ENCODE results near the gene USP9Y.

The USP9Y gene

DNA sequence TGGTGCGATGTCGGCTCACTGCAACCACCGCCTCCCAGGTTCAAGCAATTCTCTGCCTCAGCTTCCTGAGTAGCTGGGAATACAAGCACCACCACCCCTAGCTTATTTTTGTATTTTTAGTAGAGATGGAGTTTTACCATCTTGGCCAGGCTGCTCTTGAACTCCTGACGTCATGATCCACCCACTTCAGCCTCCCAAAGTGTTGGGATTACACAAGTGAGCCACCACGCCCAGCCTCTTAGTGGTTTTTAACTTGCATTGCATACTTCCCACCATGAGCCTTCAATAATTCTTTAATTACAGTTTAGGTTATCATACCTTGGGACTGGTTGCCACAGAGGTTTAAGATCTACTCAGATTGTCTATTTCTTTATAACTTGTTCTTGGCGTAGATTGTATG, 14.3 kb downstream of the USP9Y start:
- no peaks in the 10 kb centered on the region for H3K9me3 Mint-ChIP-seq
- H3K4me3 Mint-ChIP-seq: no peak overlapping the region
- no peak overlapping the region for H3K27ac Mint-ChIP-seq
- no peaks in the 10 kb centered on the region for H3K27me3 Mint-ChIP-seq (ENCODE audit: low read depth)
- no peaks in the 10 kb centered on the region for H3K36me3 Mint-ChIP-seq (ENCODE audit: low read depth)
- H3K4me1 Mint-ChIP-seq: no peaks in the 10 kb centered on the region
- TF ChIP-seq, protein P1, sequence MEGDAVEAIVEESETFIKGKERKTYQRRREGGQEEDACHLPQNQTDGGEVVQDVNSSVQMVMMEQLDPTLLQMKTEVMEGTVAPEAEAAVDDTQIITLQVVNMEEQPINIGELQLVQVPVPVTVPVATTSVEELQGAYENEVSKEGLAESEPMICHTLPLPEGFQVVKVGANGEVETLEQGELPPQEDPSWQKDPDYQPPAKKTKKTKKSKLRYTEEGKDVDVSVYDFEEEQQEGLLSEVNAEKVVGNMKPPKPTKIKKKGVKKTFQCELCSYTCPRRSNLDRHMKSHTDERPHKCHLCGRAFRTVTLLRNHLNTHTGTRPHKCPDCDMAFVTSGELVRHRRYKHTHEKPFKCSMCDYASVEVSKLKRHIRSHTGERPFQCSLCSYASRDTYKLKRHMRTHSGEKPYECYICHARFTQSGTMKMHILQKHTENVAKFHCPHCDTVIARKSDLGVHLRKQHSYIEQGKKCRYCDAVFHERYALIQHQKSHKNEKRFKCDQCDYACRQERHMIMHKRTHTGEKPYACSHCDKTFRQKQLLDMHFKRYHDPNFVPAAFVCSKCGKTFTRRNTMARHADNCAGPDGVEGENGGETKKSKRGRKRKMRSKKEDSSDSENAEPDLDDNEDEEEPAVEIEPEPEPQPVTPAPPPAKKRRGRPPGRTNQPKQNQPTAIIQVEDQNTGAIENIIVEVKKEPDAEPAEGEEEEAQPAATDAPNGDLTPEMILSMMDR (IDR thresholded peaks at IDR 0.05; ENCODE audit: unreplicated experiment in 3 of 3): no peak

DNA sequence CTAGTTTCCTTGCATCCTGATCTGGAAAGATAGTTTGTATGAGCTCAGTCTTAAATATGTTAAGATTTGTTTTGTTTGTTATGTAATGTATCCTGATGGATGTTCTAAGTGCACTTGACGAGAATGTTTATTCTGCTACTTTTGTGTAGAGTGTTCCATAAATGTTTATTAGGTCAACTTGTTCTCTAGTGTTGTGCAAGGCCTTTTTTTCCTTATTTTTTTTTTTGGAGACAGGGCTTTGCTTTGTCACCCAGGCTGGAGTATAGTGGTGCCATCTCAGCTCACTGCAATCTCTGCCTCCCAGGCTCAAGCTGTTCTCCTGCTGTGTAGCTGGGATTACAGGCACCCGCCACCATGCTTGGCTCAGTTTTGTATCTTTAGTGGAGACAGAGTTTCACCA, 28.7 kb downstream of the USP9Y start:
- H3K27me3 Mint-ChIP-seq (ENCODE audit: low read depth): no peaks in the 10 kb centered on the region
- H3K9me3 Mint-ChIP-seq: no peaks in the 10 kb centered on the region
- TF ChIP-seq, protein P1 (IDR thresholded peaks at IDR 0.05; ENCODE audit: unreplicated experiment in 3 of 3): no peak
- no peaks in the 10 kb centered on the region for H3K4me1 Mint-ChIP-seq
- H3K4me3 Mint-ChIP-seq: no peak overlapping the region
- H3K27ac Mint-ChIP-seq: no peak overlapping the region
- H3K36me3 Mint-ChIP-seq (ENCODE audit: low read depth): no peaks in the 10 kb centered on the region

DNA sequence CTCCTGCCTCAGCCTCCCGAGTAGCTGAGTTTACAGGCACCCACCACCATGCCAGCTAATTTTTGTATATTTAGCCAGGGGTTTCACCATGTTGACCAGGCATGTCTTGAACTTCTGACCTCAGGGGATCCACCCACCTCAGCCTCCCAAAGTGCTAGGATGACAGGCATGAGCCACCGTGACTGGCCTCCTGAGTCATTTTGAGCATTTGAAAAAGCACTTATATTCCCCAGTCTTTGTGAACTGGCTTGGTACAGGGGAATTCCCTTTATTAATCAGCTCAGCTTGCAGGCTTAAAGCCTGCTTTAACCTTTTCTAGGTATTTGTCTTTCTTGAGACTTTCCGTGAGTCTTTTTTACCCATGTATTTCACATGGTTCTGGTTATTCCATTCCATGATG, 32.6 kb downstream of the USP9Y start:
- no peaks in the 10 kb centered on the region for H3K36me3 Mint-ChIP-seq (ENCODE audit: low read depth)
- no peak overlapping the region for H3K27ac Mint-ChIP-seq
- no peaks in the 10 kb centered on the region for H3K4me1 Mint-ChIP-seq
- no peaks in the 10 kb centered on the region for H3K27me3 Mint-ChIP-seq (ENCODE audit: low read depth)
- TF ChIP-seq, protein P1 (IDR thresholded peaks at IDR 0.05; ENCODE audit: unreplicated experiment in 3 of 3): no peak
- H3K4me3 Mint-ChIP-seq: no peak overlapping the region
- no peaks in the 10 kb centered on the region for H3K9me3 Mint-ChIP-seq

DNA sequence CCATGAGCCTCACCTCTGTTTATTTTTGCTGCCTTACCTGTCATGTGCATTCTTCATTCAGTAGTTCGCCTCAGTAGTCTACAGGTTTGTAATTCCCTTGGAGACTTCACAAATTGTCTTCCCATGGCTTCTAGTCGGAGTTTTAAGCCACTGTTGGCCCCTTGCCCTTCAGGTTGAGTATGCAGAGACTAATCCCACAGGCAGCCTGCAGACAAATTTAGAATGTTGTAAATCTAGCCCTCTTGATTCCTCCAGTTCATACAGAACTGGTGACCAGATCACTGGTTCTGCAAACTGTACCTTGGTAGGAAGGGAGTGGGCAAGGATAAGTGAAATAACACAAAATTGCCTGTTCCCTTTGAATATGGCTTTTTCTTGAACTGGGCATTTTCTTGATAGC, 33.0 kb downstream of the USP9Y start:
- H3K9me3 Mint-ChIP-seq: no peaks in the 10 kb centered on the region
- no peak overlapping the region for H3K27ac Mint-ChIP-seq
- no peaks in the 10 kb centered on the region for H3K36me3 Mint-ChIP-seq (ENCODE audit: low read depth)
- no peaks in the 10 kb centered on the region for H3K4me1 Mint-ChIP-seq
- no peaks in the 10 kb centered on the region for H3K27me3 Mint-ChIP-seq (ENCODE audit: low read depth)
- TF ChIP-seq, protein P1 (IDR thresholded peaks at IDR 0.05; ENCODE audit: unreplicated experiment in 3 of 3): no peak
- H3K4me3 Mint-ChIP-seq: no peak overlapping the region

DNA sequence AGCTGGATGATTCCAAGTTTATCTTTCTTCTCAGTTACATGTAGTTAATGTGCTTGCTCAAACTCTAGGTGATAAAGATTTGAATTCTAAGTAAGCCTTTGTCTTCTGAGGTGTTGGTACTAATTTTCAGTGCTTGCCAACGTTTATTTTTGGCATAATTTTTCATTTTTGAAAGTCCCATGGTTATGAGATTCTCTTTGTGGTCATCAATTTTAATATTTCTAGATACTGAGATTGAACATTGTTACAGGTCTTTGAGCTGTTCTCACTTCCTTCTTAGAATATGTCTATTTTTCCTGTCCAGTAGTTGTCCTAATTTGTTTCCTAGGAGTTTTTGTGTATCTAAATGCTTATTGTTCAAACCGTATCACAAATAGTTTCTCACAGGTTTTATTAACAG, 40.4 kb downstream of the USP9Y start:
- no peak overlapping the region for H3K4me3 Mint-ChIP-seq
- H3K27ac Mint-ChIP-seq: no peak overlapping the region
- TF ChIP-seq, protein P1 (IDR thresholded peaks at IDR 0.05; ENCODE audit: unreplicated experiment in 3 of 3): no peak
- H3K4me1 Mint-ChIP-seq: no peaks in the 10 kb centered on the region
- no peaks in the 10 kb centered on the region for H3K36me3 Mint-ChIP-seq (ENCODE audit: low read depth)
- no peaks in the 10 kb centered on the region for H3K9me3 Mint-ChIP-seq
- no peaks in the 10 kb centered on the region for H3K27me3 Mint-ChIP-seq (ENCODE audit: low read depth)

DNA sequence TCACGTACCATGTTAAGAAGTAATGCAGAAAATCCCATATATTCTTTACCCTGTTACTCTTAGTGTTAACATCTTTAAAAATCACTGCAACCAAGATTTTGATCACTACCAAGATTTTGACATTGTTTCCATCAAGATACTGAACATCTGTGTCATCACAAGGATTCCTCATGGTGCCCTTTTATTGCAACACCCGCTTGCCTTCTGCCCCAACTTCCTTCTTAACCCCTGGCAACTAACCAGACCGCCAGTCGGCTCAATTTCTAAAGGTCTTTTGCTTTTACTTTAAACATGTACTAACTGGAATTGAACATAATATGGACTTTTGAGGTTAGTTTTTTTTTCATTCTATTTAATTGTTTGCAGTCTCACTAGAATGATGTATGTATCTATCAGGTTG, 41.7 kb downstream of the USP9Y start:
- no peaks in the 10 kb centered on the region for H3K4me1 Mint-ChIP-seq
- no peak overlapping the region for H3K27ac Mint-ChIP-seq

More for the DNA sequence above, 41.7 kb downstream of the USP9Y start:
- Mint-ChIP-seq H3K9me3 (no peaks in the 10 kb centered on the region), H3K36me3 (ENCODE audit: low read depth) (no peaks in the 10 kb centered on the region), H3K4me3 (no peak overlapping the region), H3K27me3 (ENCODE audit: low read depth) (no peaks in the 10 kb centered on the region)
- TF ChIP-seq, protein P1 (IDR thresholded peaks at IDR 0.05; ENCODE audit: unreplicated experiment in 3 of 3): no peak
